ENCODE measurements around the gene LAMC3.

LAMC3 gene

GRCh38 chr9:131051592-131052517 is 42.9 kb downstream of the LAMC3 start:
- no peak for DNase-seq (ENCODE audit: extremely low spot score)
- TF ChIP-seq CTCF (IDR thresholded peaks at IDR 0.05; ENCODE audit: control extremely low read depth, extremely low read depth, low read depth, missing control alignments) = no peak
- CTCF ChIA-PET = interaction anchor here (1.8 to 1.9 kb wide), 2 partner anchors 16 to 285 kb away, joined by 6 to 8 read pairs; no protein-coding TSS in a partner anchor
- POLR2A ChIA-PET = interaction anchor here (0.5 to 0.7 kb wide), 2 partner anchors 19 to 26 kb away, joined by 4 to 5 read pairs; no protein-coding TSS in a partner anchor

- no peak for DNase-seq (ENCODE audit: extremely low spot score)
- ChIA-PET POLR2A (no interaction called here), CTCF (interaction anchor here (0.8 to 6.2 kb wide), 6 partner anchors 9 to 296 kb away, joined by 3 to 94 read pairs (median 4); no protein-coding TSS in a partner anchor)
- TF ChIP-seq CTCF (IDR thresholded peaks at IDR 0.05; ENCODE audit: control extremely low read depth, extremely low read depth, low read depth, missing control alignments) = no peak
These were observed 44.9 kb downstream of the LAMC3 start for GRCh38 chr9:131053896-131054295.

GRCh38 chr9:131056781-131057506 is 48.0 kb downstream of the LAMC3 start:
- no peak for TF ChIP-seq CTCF (IDR thresholded peaks at IDR 0.05; ENCODE audit: control extremely low read depth, extremely low read depth, low read depth, missing control alignments)
- ChIA-PET POLR2A (no interaction called here), CTCF (interaction anchor here (0.8 to 6.2 kb wide), 16 partner anchors 8 to 360 kb away, joined by 3 to 94 read pairs (median 6); no protein-coding TSS in a partner anchor)
- DNase-seq (ENCODE audit: extremely low spot score) = no peak

- CTCF ChIA-PET = interaction anchor here (1.0 to 1.2 kb wide), 2 partner anchors 269 to 275 kb away, joined by 4 read pairs; no protein-coding TSS in a partner anchor
- POLR2A ChIA-PET = no interaction called here
- TF ChIP-seq CTCF (IDR thresholded peaks at IDR 0.05; ENCODE audit: control extremely low read depth, extremely low read depth, low read depth, missing control alignments) = no peak
- DNase-seq (ENCODE audit: extremely low spot score) = no peak
These were observed 52.1 kb downstream of the LAMC3 start for GRCh38 chr9:131060900-131061630.

- POLR2A ChIA-PET = no interaction called here
- CTCF ChIA-PET = interaction anchor here (0.7 to 2.0 kb wide), 6 partner anchors 9 to 274 kb away, joined by 3 to 6 read pairs (median 4); no protein-coding TSS in a partner anchor
- no peak for TF ChIP-seq CTCF (IDR thresholded peaks at IDR 0.05; ENCODE audit: control extremely low read depth, extremely low read depth, low read depth, missing control alignments)
- DNase-seq (ENCODE audit: extremely low spot score) = no peak
These were observed 54.0 kb downstream of the LAMC3 start for GRCh38 chr9:131062969-131063368.

- DNase-seq (ENCODE audit: extremely low spot score) = no peak
- POLR2A ChIA-PET = no interaction called here
- TF ChIP-seq CTCF (IDR thresholded peaks at IDR 0.05; ENCODE audit: control extremely low read depth, extremely low read depth, low read depth, missing control alignments) = no peak
- CTCF ChIA-PET = no interaction called here
These were observed 56.6 kb downstream of the LAMC3 start for GRCh38 chr9:131065599-131065998.
